Body of pancreas (tissue), 4 donors: ENCODE measurements around the gene COL24A1. TPM values are rescaled to one million over a fixed set of nuclear protein-coding genes. Genes with fewer than 3 reads are reported as not detected.

Source experiments
- ATAC-seq: fragments of 150-250 bp; one replicate; pipeline ENCODE4 v1.9.1; 2016
- DNase-seq, 4 donors: peaks; one replicate each; pipeline ENCODE4 v3.0.0-alpha.2; 2019
- H3K27ac ChIP-seq, 4 donors: fragments of 200-600 bp; sonication (generic); 1 replicate in 3 of 4; 2 replicates in 1 of 4; pipeline versions ENCODE4 v1.5.1 to v1.6.1; 2016 to 2019; ENCODE audit warnings: mild to moderate bottlenecking in 1 of 4, mixed read lengths in 1 of 4, moderate library complexity in 1 of 4
- H3K27me3 ChIP-seq, 2 donors: fragments of 200-600 bp; sonication (generic); one replicate each; pipeline ENCODE4 v1.6.0; 2016; ENCODE audit warnings: mild to moderate bottlenecking in 1 of 2
- H3K36me3 ChIP-seq, 2 donors: fragments of 200-600 bp; sonication (generic); replicated peaks in 1 of 2; 2 replicates each; pipeline ENCODE4 v1.5.1; 2016; ENCODE audit warnings: low read depth in 2 of 2; ENCODE audit not compliant: insufficient read depth in 1 of 2
- H3K4me1 ChIP-seq: fragments of 200-600 bp; sonication (generic); one replicate; pipeline ENCODE4 v1.6.0; 2016
- H3K4me3 ChIP-seq, 2 donors: fragments of 200-600 bp; sonication (generic); 1 replicate in 1 of 2; 2 replicates in 1 of 2; pipeline ENCODE4 v1.5.1; 2016 to 2019
- H3K9me3 ChIP-seq, 3 donors: fragments of 200-600 bp; sonication (generic); 1 replicate in 2 of 3; 2 replicates in 1 of 3; pipeline ENCODE4 v1.5.1; 2016
- POLR2A ChIP-seq, 3 donors: fragments of 450-650 bp; IDR thresholded peaks; one replicate each; pipeline ENCODE4 v1.6.1; 2016; ENCODE audit warnings: antibody characterized with exemption in 3 of 3, mild to moderate bottlenecking in 2 of 3
- WGBS, 2 donors: methylation state at CpG; one replicate each; pipeline ENCODE4 v1.1.5; 2017; 5-methylcytosine and 5-hydroxymethylcytosine counted together
- intact Hi-C: fragments of 100-400 bp; cut with DNase I; formaldehyde crosslinking; loops from one replicate; pipeline ENCODE4 v1.15.1; 2023
- total RNA-seq, 2 donors: library from RNA; depleted of rRNA; stranded (reverse); fragments of >200 nt; gene quantifications; one replicate each; pipeline ENCODE4 v1.1.0, GENCODE V29; 2016
- TF ChIP-seq, protein P1 (sequence below), 7 experiments: fragments of 450-650 bp in 4 of 7; fragments of 200-600 bp in 3 of 7; sonication (generic) in 3 of 7; IDR thresholded peaks; one replicate each; pipeline ENCODE4 v1.5.1; 2016 to 2019; ENCODE audit warnings: antibody characterized with exemption in 7 of 7

The COL24A1 gene
- total RNA-seq, 2 donors from 2014 or later = under 0.01 TPM; not detected in 1

GRCh38 chr1:86175756-86176155, 19.2 kb upstream of the COL24A1 start:
- WGBS, 2 donors = 12 to 24% methylated on average over 5 of the region's 5 CpGs
- Histone ChIP-seq H3K4me1 (no peaks in the 10 kb centered on the region), H3K36me3 (no peaks in the 10 kb centered on the region), H3K27ac (no peak overlapping the region), H3K9me3 (no peaks in the 10 kb centered on the region), H3K4me3 (no peak overlapping the region), H3K27me3 (no peaks in the 10 kb centered on the region)
- intact Hi-C loops = no loop called here
- DNase-seq (no peak), ATAC-seq (no peak)
- TF ChIP-seq, protein P1, sequence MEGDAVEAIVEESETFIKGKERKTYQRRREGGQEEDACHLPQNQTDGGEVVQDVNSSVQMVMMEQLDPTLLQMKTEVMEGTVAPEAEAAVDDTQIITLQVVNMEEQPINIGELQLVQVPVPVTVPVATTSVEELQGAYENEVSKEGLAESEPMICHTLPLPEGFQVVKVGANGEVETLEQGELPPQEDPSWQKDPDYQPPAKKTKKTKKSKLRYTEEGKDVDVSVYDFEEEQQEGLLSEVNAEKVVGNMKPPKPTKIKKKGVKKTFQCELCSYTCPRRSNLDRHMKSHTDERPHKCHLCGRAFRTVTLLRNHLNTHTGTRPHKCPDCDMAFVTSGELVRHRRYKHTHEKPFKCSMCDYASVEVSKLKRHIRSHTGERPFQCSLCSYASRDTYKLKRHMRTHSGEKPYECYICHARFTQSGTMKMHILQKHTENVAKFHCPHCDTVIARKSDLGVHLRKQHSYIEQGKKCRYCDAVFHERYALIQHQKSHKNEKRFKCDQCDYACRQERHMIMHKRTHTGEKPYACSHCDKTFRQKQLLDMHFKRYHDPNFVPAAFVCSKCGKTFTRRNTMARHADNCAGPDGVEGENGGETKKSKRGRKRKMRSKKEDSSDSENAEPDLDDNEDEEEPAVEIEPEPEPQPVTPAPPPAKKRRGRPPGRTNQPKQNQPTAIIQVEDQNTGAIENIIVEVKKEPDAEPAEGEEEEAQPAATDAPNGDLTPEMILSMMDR (IDR thresholded peaks at IDR 0.05) = no peak
- TF ChIP-seq POLR2A (IDR thresholded peaks at IDR 0.05) = no peak

GRCh38 chr1:86169625-86170024, 13.1 kb upstream of the COL24A1 start:
- 28 to 33% methylated on average over 1 of the region's 1 CpG for WGBS, 2 donors
- TF ChIP-seq, protein P1 (IDR thresholded peaks at IDR 0.05) = no peak
- no peak for TF ChIP-seq POLR2A (IDR thresholded peaks at IDR 0.05)
- H3K4me1 ChIP-seq = no peaks in the 10 kb centered on the region

DNA sequence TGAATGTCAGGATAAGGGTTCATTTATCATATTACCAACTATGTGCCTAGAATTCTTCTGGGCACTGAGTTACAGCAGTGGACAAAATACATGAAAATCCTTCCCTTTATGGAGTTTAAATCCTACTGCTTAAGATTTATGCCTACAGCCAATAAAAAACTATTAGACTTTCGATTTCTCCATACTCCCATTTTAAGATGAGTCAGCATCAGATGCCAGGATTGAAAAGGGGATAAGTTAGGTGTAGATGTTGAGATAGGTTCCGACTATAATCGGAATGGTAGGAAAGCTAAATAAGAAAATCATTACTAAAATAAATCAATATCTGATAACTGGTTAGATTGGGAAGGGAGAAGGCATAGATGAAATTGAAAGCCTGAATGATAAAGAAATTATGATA, 3.2 kb upstream of the COL24A1 start:
- no peak for DNase-seq
- no peak overlapping the region for H3K4me3 ChIP-seq
- TF ChIP-seq POLR2A (IDR thresholded peaks at IDR 0.05) = no peak
- peaks cover 21% of the 10 kb centered on the region for H3K4me1 ChIP-seq
- H3K36me3 ChIP-seq = no peaks in the 10 kb centered on the region
- no peaks in the 10 kb centered on the region for H3K9me3 ChIP-seq
- WGBS, 2 donors = 56 to 72% methylated on average over 3 of the region's 3 CpGs
- intact Hi-C loops = no loop called here
- no peak for ATAC-seq
- H3K27ac ChIP-seq = no peak overlapping the region
- peaks cover 0 to 14% of the 10 kb centered on the region in 2 donors for H3K27me3 ChIP-seq

More at GRCh38 chr1:86169625-86170024, 13.1 kb upstream of the COL24A1 start:
- DNase-seq (no peak), ATAC-seq (no peak)
- Histone ChIP-seq H3K4me3 (no peak overlapping the region), H3K27me3 (no peaks in the 10 kb centered on the region), H3K9me3 (no peaks in the 10 kb centered on the region), H3K36me3 (no peaks in the 10 kb centered on the region), H3K27ac (no peak overlapping the region)
- intact Hi-C loops = no loop called here

- peak overlapping the region in 1 of 2 donors; percentile 1 for H3K4me3 ChIP-seq
- H3K9me3 ChIP-seq = no peaks in the 10 kb centered on the region
- intact Hi-C loops = no loop called here
- no peak for TF ChIP-seq POLR2A (IDR thresholded peaks at IDR 0.05)
- TF ChIP-seq, protein P1 (IDR thresholded peaks at IDR 0.05) = no peak
- WGBS, 2 donors = 0% methylated on average over 23 to 37 of the region's 40 CpGs
- no peak overlapping the region for H3K27ac ChIP-seq
- DNase-seq (peak in 3 of 4 donors; percentile 2 to 16 (median 7)), ATAC-seq (no peak)
- H3K36me3 ChIP-seq = no peaks in the 10 kb centered on the region
- H3K4me1 ChIP-seq = peaks cover 23% of the 10 kb centered on the region
- peaks cover 0 to 14% of the 10 kb centered on the region in 2 donors for H3K27me3 ChIP-seq
Observed at GRCh38 chr1:86155807-86156565, 586 bp downstream of the COL24A1 start.

GRCh38 chr1:86155051-86155806, 1.3 kb downstream of the COL24A1 start:
- peaks cover 0 to 14% of the 10 kb centered on the region in 2 donors for H3K27me3 ChIP-seq
- intact Hi-C loops = no loop called here
- no peaks in the 10 kb centered on the region for H3K9me3 ChIP-seq
- H3K27ac ChIP-seq = no peak overlapping the region
- DNase-seq = peak in 3 of 4 donors; percentile 3 to 19 (median 12)
- no peaks in the 10 kb centered on the region for H3K36me3 ChIP-seq
- H3K4me3 ChIP-seq = no peak overlapping the region
- 3% methylated on average over 17 to 33 of the region's 43 CpGs for WGBS, 2 donors
- peak; percentile 30 for ATAC-seq
- TF ChIP-seq, protein P1 (IDR thresholded peaks at IDR 0.05) = no peak
- no peak for TF ChIP-seq POLR2A (IDR thresholded peaks at IDR 0.05)
- peaks cover 23% of the 10 kb centered on the region for H3K4me1 ChIP-seq
